H1 (cell line): ENCODE measurements around the gene SUGP1. TPM values are rescaled to one million over a fixed set of nuclear protein-coding genes. Genes with fewer than 3 reads are reported as not detected.

Experiments used
- CTCF ChIA-PET: fragments of 300-600 bp; sonication (Branson Sonifier 250); formaldehyde crosslinking; loops from one replicate; lab custom pipeline; 2021; ENCODE audit not compliant: partially characterized antibody; lab: Charles Lee
- POLR2A ChIA-PET: fragments of 300-600 bp; sonication (Branson Sonifier 250); formaldehyde crosslinking; loops from one replicate; lab custom pipeline; 2021; ENCODE audit warnings: inconsistent platforms; ENCODE audit not compliant: partially characterized antibody; lab: Charles Lee
- DNase-seq, 2 experiments: peaks; one replicate each; pipeline versions ENCODE4 v3.0.0 to v3.0.0-alpha.2; 2010 to 2022; ENCODE audit warnings: low spot score in 2 of 2, low read depth in 1 of 2, mixed read lengths in 1 of 2
- FAIRE-seq: peaks from 2 replicates; lab custom pipeline; 2011; peaks lifted over from hg19 to GRCh38; lab: Jason Lieb, UNC
- H2AFZ ChIP-seq: 2 replicates; pipeline ENCODE4 v1.8.1; 2012; ENCODE audit warnings: low read length, inconsistent platforms
- H2AK5ac ChIP-seq: 2 replicates; pipeline ENCODE4 v1.6.1; 2013; ENCODE audit warnings: low read depth, low read length
- H2BK120ac ChIP-seq: replicated peaks from 2 replicates; pipeline ENCODE3; 2013; ENCODE audit warnings: low read depth, low read length, inconsistent platforms
- H2BK12ac ChIP-seq: 2 replicates; pipeline ENCODE4 v1.6.1; 2013; ENCODE audit warnings: low read depth, low read length
- H2BK15ac ChIP-seq: 2 replicates; pipeline ENCODE4 v1.6.1; 2013; ENCODE audit warnings: low read length
- H2BK20ac ChIP-seq: 2 replicates; pipeline ENCODE4 v1.6.1; 2013; ENCODE audit warnings: low read length
- H2BK5ac ChIP-seq: 2 replicates; pipeline ENCODE4 v1.6.1; 2013; ENCODE audit warnings: low read depth, low read length
- H3K14ac ChIP-seq: 2 replicates; pipeline ENCODE4 v1.6.1; 2013; ENCODE audit warnings: inconsistent platforms; ENCODE audit not compliant: insufficient read length
- H3K18ac ChIP-seq: 2 replicates; pipeline ENCODE4 v1.6.1; 2013; ENCODE audit warnings: low read length; ENCODE audit errors: extremely low read depth
- H3K23ac ChIP-seq: 2 replicates; pipeline ENCODE4 v1.6.1; 2013; ENCODE audit warnings: inconsistent platforms; ENCODE audit not compliant: insufficient read length
- H3K23me2 ChIP-seq: 2 replicates; pipeline ENCODE4 v1.6.1; 2013; ENCODE audit warnings: low read depth, low read length
- H3K27ac ChIP-seq: 2 replicates; pipeline ENCODE4 v1.6.1; 2011; ENCODE audit warnings: low read depth, low read length, inconsistent platforms
- H3K27me3 ChIP-seq, 4 experiments: replicated peaks in 1 of 4; 1 replicate in 1 of 4; 2 replicates in 3 of 4; pipeline versions ENCODE4 v1.6.1 to v1.8.1; 2011 to 2013; ENCODE audit warnings: low read length in 3 of 4, mild to moderate bottlenecking in 3 of 4, inconsistent platforms in 2 of 4, mixed read lengths in 2 of 4, moderate library complexity in 1 of 4; ENCODE audit not compliant: control insufficient read depth in 3 of 4, insufficient read depth in 3 of 4; ENCODE audit errors: extremely low read depth in 1 of 4
- H3K36me3 ChIP-seq, 4 experiments: 2 replicates each; pipeline versions ENCODE4 v1.6.1 to v1.8.1; 2011 to 2013; ENCODE audit warnings: mild to moderate bottlenecking in 4 of 4, low read length in 3 of 4, moderate library complexity in 2 of 4, control low read depth in 1 of 4, inconsistent platforms in 1 of 4; ENCODE audit not compliant: insufficient read depth in 4 of 4, control insufficient read depth in 2 of 4
- H3K4ac ChIP-seq: replicated peaks from 2 replicates; pipeline ENCODE3; 2013; ENCODE audit warnings: low read length, low read depth, mixed read lengths, inconsistent platforms; ENCODE audit not compliant: insufficient read length
- H3K4me1 ChIP-seq, 4 experiments: replicated peaks in 1 of 4; 1 replicate in 1 of 4; 2 replicates in 3 of 4; pipeline versions ENCODE4 v1.6.1 to v1.8.1; 2011 to 2013; ENCODE audit warnings: low read length in 3 of 4, inconsistent platforms in 2 of 4, mixed read lengths in 1 of 4; ENCODE audit not compliant: insufficient read depth in 4 of 4, control insufficient read depth in 3 of 4
- H3K4me2 ChIP-seq, 2 experiments: 2 replicates each; pipeline versions ENCODE4 v1.6.1 to v1.8.1; 2011 to 2013; ENCODE audit warnings: low read depth in 2 of 2, low read length in 2 of 2, control low read depth in 1 of 2, inconsistent platforms in 1 of 2, mild to moderate bottlenecking in 1 of 2; ENCODE audit not compliant: insufficient read depth in 1 of 2
- H3K4me3 ChIP-seq, 4 experiments: fragments of 200-600, 300-600 bp in 1 of 4; sonication (generic), shearing (Covaris generic), sonication (Bioruptor Twin) in 1 of 4; 2 replicates each; pipeline versions ENCODE4 v1.5.1 to v1.8.1; 2011 to 2016; ENCODE audit warnings: low read length in 4 of 4, low read depth in 3 of 4, control low read depth in 2 of 4, inconsistent platforms in 2 of 4, mild to moderate bottlenecking in 2 of 4, mixed read lengths in 1 of 4, moderate library complexity in 1 of 4; ENCODE audit not compliant: insufficient read depth in 2 of 4; ENCODE audit errors: extremely low read depth in 1 of 4
- H3K56ac ChIP-seq: replicated peaks from 2 replicates; pipeline ENCODE3; 2013; ENCODE audit warnings: low read depth, mild to moderate bottlenecking, mixed read lengths, low read length, inconsistent platforms; ENCODE audit not compliant: insufficient read length
- H3K79me1 ChIP-seq: 2 replicates; pipeline ENCODE4 v1.6.1; 2013; ENCODE audit warnings: low read depth, low read length, control low read depth
- H3K79me2 ChIP-seq, 2 experiments: 2 replicates each; pipeline versions ENCODE4 v1.6.1 to v1.8.1; 2012 to 2013; ENCODE audit warnings: low read length in 2 of 2, mild to moderate bottlenecking in 2 of 2, inconsistent platforms in 1 of 2; ENCODE audit not compliant: insufficient read depth in 2 of 2, control insufficient read depth in 1 of 2
- H3K9ac ChIP-seq, 4 experiments: replicated peaks in 1 of 4; 1 replicate in 1 of 4; 2 replicates in 3 of 4; pipeline versions ENCODE4 v1.6.1 to v1.8.1; 2011 to 2013; ENCODE audit warnings: low read depth in 3 of 4, low read length in 3 of 4, control low read depth in 2 of 4, mild to moderate bottlenecking in 2 of 4, moderate library complexity in 2 of 4, inconsistent platforms in 1 of 4; ENCODE audit errors: extremely low read depth in 1 of 4
- H3K9me3 ChIP-seq, 2 experiments: 2 replicates each; pipeline versions ENCODE4 v1.6.1 to v1.8.1; 2012 to 2013; ENCODE audit warnings: mild to moderate bottlenecking in 2 of 2, moderate library complexity in 2 of 2, control low read depth in 1 of 2, inconsistent platforms in 1 of 2, low read depth in 1 of 2, low read length in 1 of 2, mixed read lengths in 1 of 2; ENCODE audit not compliant: insufficient read depth in 2 of 2
- H4K20me1 ChIP-seq, 2 experiments: replicated peaks in 1 of 2; 2 replicates each; pipeline versions ENCODE3 to v1.8.1; 2011 to 2013; ENCODE audit warnings: inconsistent platforms in 2 of 2, low read length in 2 of 2, mild to moderate bottlenecking in 1 of 2; ENCODE audit not compliant: insufficient read depth in 2 of 2, control insufficient read depth in 1 of 2
- H4K5ac ChIP-seq: 2 replicates; pipeline ENCODE4 v1.6.1; 2013; ENCODE audit warnings: low read length, low read depth, mixed read lengths, inconsistent platforms; ENCODE audit not compliant: insufficient read length
- H4K8ac ChIP-seq: 2 replicates; pipeline ENCODE4 v1.8.0; 2013; ENCODE audit warnings: mild to moderate bottlenecking, moderate library complexity, low read length, inconsistent platforms; ENCODE audit not compliant: insufficient read depth; ENCODE audit errors: extremely low read depth
- H4K91ac ChIP-seq: replicated peaks from 2 replicates; pipeline ENCODE3; 2013; ENCODE audit warnings: low read length, mixed read lengths, inconsistent platforms; ENCODE audit not compliant: insufficient read length
- BACH1 ChIP-seq: IDR thresholded peaks from 2 replicates; pipeline ENCODE4 v1.6.1; 2012; ENCODE audit warnings: low read length, improper control_type of control experiment
- BRCA1 ChIP-seq: IDR thresholded peaks from 2 replicates; pipeline ENCODE4 v1.6.1; 2012; ENCODE audit warnings: low read depth, low read length, improper control_type of control experiment
- CHD2 ChIP-seq: IDR thresholded peaks from 2 replicates; pipeline ENCODE4 v1.6.1; 2012; ENCODE audit warnings: low read length, improper control_type of control experiment
- CTBP2 ChIP-seq: IDR thresholded peaks from 2 replicates; pipeline ENCODE4 v1.7.0; 2011; ENCODE audit warnings: borderline replicate concordance, mild to moderate bottlenecking, moderate library complexity, mixed read lengths, low read length; ENCODE audit not compliant: insufficient read depth, insufficient read length
- EZH2 ChIP-seq: fragments of 200-600 bp; sonication (generic); IDR thresholded peaks from 2 replicates; pipeline ENCODE4 v1.7.1; 2012; ENCODE audit warnings: low read depth, mild to moderate bottlenecking, moderate library complexity, low read length, inconsistent platforms; ENCODE audit not compliant: severe bottlenecking
- KDM1A ChIP-seq: fragments of 200-600, 300-600 bp; sonication (generic); IDR thresholded peaks from 2 replicates; pipeline ENCODE4 v1.7.1; 2016; ENCODE audit warnings: mild to moderate bottlenecking, low read length, borderline replicate concordance
- KDM5A ChIP-seq: fragments of 200-600 bp; IDR thresholded peaks from 2 replicates; pipeline ENCODE4 v1.7.1; 2012; ENCODE audit warnings: mild to moderate bottlenecking, low read length, inconsistent platforms, mixed read lengths
- PHF8 ChIP-seq: fragments of 200-600 bp; sonication (generic); conservative IDR thresholded peaks from 2 replicates; pipeline ENCODE4 v1.7.1; 2012; ENCODE audit warnings: low read depth, mild to moderate bottlenecking, inconsistent platforms, low read length, moderate library complexity
- RAD21 ChIP-seq, 2 experiments: IDR thresholded peaks in 1 of 2; conservative IDR thresholded peaks in 1 of 2; 2 replicates each; pipeline ENCODE4 v1.6.1; 2011; ENCODE audit warnings: low read depth in 2 of 2, low read length in 2 of 2, improper control_type of control experiment in 1 of 2, inconsistent platforms in 1 of 2, mild to moderate bottlenecking in 1 of 2, moderate library complexity in 1 of 2
- RBBP5 ChIP-seq: IDR thresholded peaks from 2 replicates; pipeline ENCODE4 v1.7.1; 2012; ENCODE audit warnings: low read depth, mild to moderate bottlenecking, inconsistent platforms, low read length, moderate library complexity, borderline replicate concordance
- RNF2 ChIP-seq: fragments of 200-900, 300-1000 bp; sonication (generic); IDR thresholded peaks from 2 replicates; pipeline ENCODE4 v1.7.1; 2016; ENCODE audit warnings: borderline replicate concordance, low read depth, mild to moderate bottlenecking, antibody characterized with exemption, low read length; ENCODE audit not compliant: poor library complexity, severe bottlenecking; ENCODE audit errors: missing control alignments
- SIX5 ChIP-seq: IDR thresholded peaks from 2 replicates; pipeline ENCODE4 v1.6.1; 2011; ENCODE audit warnings: mild to moderate bottlenecking, low read depth, low read length
- TAF1 ChIP-seq: IDR thresholded peaks from 2 replicates; pipeline ENCODE4 v1.6.1; 2011; ENCODE audit warnings: mild to moderate bottlenecking, low read depth, low read length
- TCF12 ChIP-seq: IDR thresholded peaks from 2 replicates; pipeline ENCODE4 v1.6.1; 2011; ENCODE audit warnings: low read depth, mild to moderate bottlenecking, low read length
- WGBS, 2 experiments: shearing (Covaris generic) in 1 of 2; methylation state at CpG; one replicate each; pipeline versions ENCODE4 v1.1.6 to v1.1.7; 2013 to 2015; ENCODE audit warnings: low lambda C conversion rate in 2 of 2, mixed read lengths in 2 of 2, inconsistent platforms in 1 of 2, low coverage in 1 of 2, missing lambda C conversion rate in 1 of 2; ENCODE audit not compliant: insufficient replicate concordance in 2 of 2, insufficient coverage in 1 of 2, insufficient read length in 1 of 2; ENCODE audit errors: extremely low coverage in 1 of 2, missing lambda C conversion rate in 1 of 2; 5-methylcytosine and 5-hydroxymethylcytosine counted together
- polyA plus RNA-seq, 7 experiments: library from polyadenylated mRNA; depleted of rRNA in 3 of 7; stranded (reverse) in 5 of 7; unstranded in 2 of 7; fragments of >200 nt in 5 of 7; fragments of 200-250 nt in 2 of 7; gene quantifications; 1 replicate in 5 of 7; 2 replicates in 1 of 7; 4 replicates in 1 of 7; pipeline versions ENCODE4 v1.2.1 to v1.2.3, GENCODE V29; 2011 to 2013; ENCODE audit warnings: missing spikeins in 2 of 7, mixed read lengths in 2 of 7
- total RNA-seq: library from RNA; stranded (reverse); fragmentation: NEBNext Ultra II Directional; extraction: Animal tissue kit (Norgen Biotek cat#: 25700); gene quantifications from 2 replicates; pipeline ENCODE4 v1.2.1, GENCODE V29; 2021

The SUGP1 gene
- total and polyA plus RNA-seq, 2 of the 8 experiments (the other 6 are each of a cell fraction or from before 2014, with no cell fraction given) = 38.5 to 65.2 TPM

DNA sequence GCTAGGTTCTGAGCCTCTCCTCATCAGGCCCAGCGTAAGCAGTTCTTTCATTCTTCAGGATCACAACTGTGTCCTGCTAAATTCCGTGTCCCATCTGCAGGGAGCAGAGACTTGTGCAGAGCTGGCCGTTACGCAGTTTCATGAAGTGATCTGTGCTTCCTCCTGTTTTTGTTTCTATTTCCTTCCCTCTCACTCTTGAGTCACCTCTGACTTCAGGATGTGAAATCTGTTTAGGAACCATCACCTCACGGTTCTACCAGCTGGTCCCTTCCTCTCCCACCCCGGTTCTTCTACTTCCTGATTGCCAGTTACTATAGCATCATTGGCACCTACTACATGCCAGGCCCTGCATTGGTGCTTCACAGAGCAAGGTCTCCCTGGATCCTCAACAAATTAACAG is 8.8 kb upstream of the SUGP1 start:
- H2BK20ac ChIP-seq = no peak overlapping the region
- H3K79me1 ChIP-seq = peaks cover 12% of the 10 kb centered on the region
- no peak overlapping the region for H2BK5ac ChIP-seq
- H3K9me3 ChIP-seq = no peaks in the 10 kb centered on the region
- POLR2A ChIA-PET = interaction anchor here (1.5 kb wide), 2 partner anchors 8 to 76 kb away, joined by 3 to 7 read pairs; partner anchors contain the start of genes GATAD2A, MAU2 and SUGP1
- no peak for FAIRE-seq
- H3K23ac ChIP-seq = no peak overlapping the region
- H3K14ac ChIP-seq = no peak overlapping the region
- H4K5ac ChIP-seq = no peak overlapping the region
- H3K36me3 ChIP-seq = peaks cover 3 to 38% (median 13%) of the 10 kb centered on the region in 4 experiments; a peak in 6 of 8 replicates
- H2BK15ac ChIP-seq = no peak overlapping the region
- H3K79me2 ChIP-seq = peaks cover 0 to 23% of the 10 kb centered on the region in 2 experiments; a peak in 2 of 4 replicates
- H2AK5ac ChIP-seq = no peak overlapping the region
- no peak overlapping the region for H2BK12ac ChIP-seq
- no peak overlapping the region for H3K27ac ChIP-seq
- no peaks in the 10 kb centered on the region for H3K4me1 ChIP-seq
- H2BK120ac ChIP-seq = no peak overlapping the region
- H4K91ac ChIP-seq = no peak overlapping the region
- no peak overlapping the region for H3K18ac ChIP-seq
- H3K27me3 ChIP-seq = no peaks in the 10 kb centered on the region
- H3K4me3 ChIP-seq = no peak overlapping the region
- no peak overlapping the region for H3K56ac ChIP-seq
- H3K4ac ChIP-seq = no peak overlapping the region
- 71% methylated on average over 6 of the region's 6 CpGs; no CpG with 5 or more reads in 1 of the 2 experiments for WGBS, 2 experiments
- no peak overlapping the region for H4K8ac ChIP-seq
- no peak overlapping the region for H3K9ac ChIP-seq
- CTCF ChIA-PET = interaction anchor here (0.7 to 9.0 kb wide), 2 partner anchors 14 to 162 kb away, joined by 3 to 56 read pairs; no protein-coding TSS in a partner anchor
- H4K20me1 ChIP-seq = peaks cover 11 to 21% of the 10 kb centered on the region in 2 experiments
- no peaks in the 10 kb centered on the region for H3K23me2 ChIP-seq
- no peak overlapping the region for H2AFZ ChIP-seq
- no peak for DNase-seq
- H3K4me2 ChIP-seq = no peak overlapping the region
- TF ChIP-seq KDM1A (no peak), RAD21 (IDR thresholded peaks at IDR 0.05 in 1 of 2, conservative IDR thresholded peaks at IDR 0.05 in 1 of 2; ENCODE audit: low read depth in 2 of 2, low read length in 2 of 2) (no peak), SIX5 (no peak), TAF1 (no peak), CHD2 (no peak), CTBP2 (no peak), TCF12 (no peak), PHF8 (no peak), EZH2 (no peak), BRCA1 (no peak), RBBP5 (no peak), KDM5A (no peak), BACH1 (no peak), RNF2 (no peak)
